RPMI7951 (cell line): ENCODE results near the gene TNFRSF9. TPM values are rescaled to one million over a fixed set of nuclear protein-coding genes. Genes with fewer than 3 reads are reported as not detected.
"Not testable (repeated sequence)": the region's sequence is repeated elsewhere in the genome, so short reads cannot be mapped to it uniquely, and the experiment has no call there.

Experiments
- DNase-seq: peaks from one replicate; pipeline ENCODE4 v3.0.0-alpha.2; 2012; ENCODE audit warnings: low read depth
- total RNA-seq: library from RNA; depleted of rRNA; stranded (reverse); fragments of >200 nt; shearing (Covaris generic); gene quantifications from 2 replicates; pipeline ENCODE4 v1.2.3, GENCODE V29; 2014

The TNFRSF9 gene
- total RNA-seq, 1 experiment from 2014 or later: 4.1 TPM

GRCh38 chr1:7961216-7962013, 20.8 kb upstream of the TNFRSF9 start, which contains the start of gene PARK7:
Gene PARK7, plus strand, starts transcription at chr1:7961711. Its CDS starts 1,075 bp downstream, at chr1:7962786.
- peak; percentile 99 for DNase-seq

GRCh38 chr1:7960867-7961215, 20.2 kb upstream of the TNFRSF9 start:
- DNase-seq: no peak

- DNase-seq: no peak
Measured at GRCh38 chr1:7960165-7960564, 19.5 kb upstream of the TNFRSF9 start.

GRCh38 chr1:7956218-7957032, 15.8 kb upstream of the TNFRSF9 start:
- DNase-seq: peak; percentile 24

GRCh38 chr1:7954683-7955082, 14.0 kb upstream of the TNFRSF9 start:
- no peak for DNase-seq

GRCh38 chr1:7953850-7954609, 13.4 kb upstream of the TNFRSF9 start:
- DNase-seq: peak; percentile 89

GRCh38 chr1:7952791-7953190, 12.2 kb upstream of the TNFRSF9 start:
- not testable (repeated sequence) for DNase-seq

- DNase-seq: peak; percentile 95
Measured at GRCh38 chr1:7948960-7949359, 8.3 kb upstream of the TNFRSF9 start.

- DNase-seq: no peak
Measured at GRCh38 chr1:7943251-7943650, 2.6 kb upstream of the TNFRSF9 start.

GRCh38 chr1:7942214-7942921, 1.7 kb upstream of the TNFRSF9 start:
- peak; percentile 66 for DNase-seq

- peak; percentile 75 for DNase-seq
Measured at GRCh38 chr1:7941437-7941793, 776 bp upstream of the TNFRSF9 start.

GRCh38 chr1:7940034-7940433, 605 bp downstream of the TNFRSF9 start:
- DNase-seq: no peak

GRCh38 chr1:7938070-7938469, 2.6 kb downstream of the TNFRSF9 start:
- no peak for DNase-seq

- no peak for DNase-seq
Measured at GRCh38 chr1:7932524-7933138, 8.0 kb downstream of the TNFRSF9 start.

GRCh38 chr1:7931446-7931812, 9.2 kb downstream of the TNFRSF9 start:
- no peak for DNase-seq

- DNase-seq: no peak
Measured at GRCh38 chr1:7930645-7931445, 9.8 kb downstream of the TNFRSF9 start.

GRCh38 chr1:7929637-7930036, 11.0 kb downstream of the TNFRSF9 start:
- peak; percentile 55 for DNase-seq

- no peak for DNase-seq
Measured at GRCh38 chr1:7928247-7928646, 12.4 kb downstream of the TNFRSF9 start.

GRCh38 chr1:7927061-7927460, 13.6 kb downstream of the TNFRSF9 start:
- DNase-seq: not testable (repeated sequence)

GRCh38 chr1:7922301-7922700, 18.3 kb downstream of the TNFRSF9 start:
- peak; percentile 72 for DNase-seq
